HL-60/S4 treated with phorbol 12-myristate 13-acetate at 8.2 ng/mL for 4 days and 3 days (cell line): ENCODE measurements around the gene CD200.
"Not testable (repeated sequence)": the region's sequence is repeated elsewhere in the genome, so short reads cannot be mapped to it uniquely, and the experiment has no call there.

ENCODE experiments used
- in situ Hi-C: fragments of 300-500 bp; cut with MboI; formaldehyde crosslinking; loops from 2 replicates; pipeline ENCODE4 v1.15.0; 2022; ENCODE audit warnings: low sequenced_read_pairs

The CD200 gene

GRCh38 chr3:112355307-112355687, 22.3 kb downstream of the CD200 start:
- in situ Hi-C loops: no loop called here

- in situ Hi-C loops: no loop called here
Observed at GRCh38 chr3:112357930-112358780, 25.2 kb downstream of the CD200 start.

GRCh38 chr3:112360561-112360960, 27.6 kb downstream of the CD200 start:
- in situ Hi-C loops: no loop called here

GRCh38 chr3:112362221-112362620, 29.3 kb downstream of the CD200 start:
- in situ Hi-C loops: no loop called here

GRCh38 chr3:112364291-112364690, 31.3 kb downstream of the CD200 start:
- in situ Hi-C loops: no loop called here

- in situ Hi-C loops: no loop called here
Observed at GRCh38 chr3:112365035-112365434, 32.1 kb downstream of the CD200 start.

- in situ Hi-C loops: no loop called here
Observed at GRCh38 chr3:112365636-112366035, 32.7 kb downstream of the CD200 start.

- in situ Hi-C loops: no loop called here
Observed at GRCh38 chr3:112366522-112366921, 33.6 kb downstream of the CD200 start.

- in situ Hi-C loops: no loop called here
Observed at GRCh38 chr3:112371569-112371968, 38.6 kb downstream of the CD200 start.

- in situ Hi-C loops: no loop called here
Observed at GRCh38 chr3:112372396-112372795, 39.4 kb downstream of the CD200 start.

GRCh38 chr3:112373476-112373875, 40.5 kb downstream of the CD200 start:
- in situ Hi-C loops: no loop called here

GRCh38 chr3:112373924-112374323, 41.0 kb downstream of the CD200 start:
- in situ Hi-C loops: no loop called here

GRCh38 chr3:112374333-112374734, 41.4 kb downstream of the CD200 start:
- in situ Hi-C loops: no loop called here

GRCh38 chr3:112375117-112375516, 42.2 kb downstream of the CD200 start:
- in situ Hi-C loops: no loop called here

GRCh38 chr3:112376241-112376911, 43.4 kb downstream of the CD200 start:
- in situ Hi-C loops: no loop called here

GRCh38 chr3:112376992-112377391, 44.0 kb downstream of the CD200 start:
- in situ Hi-C loops: no loop called here

GRCh38 chr3:112377568-112378071, 44.7 kb downstream of the CD200 start:
- in situ Hi-C loops: no loop called here

- in situ Hi-C loops: not testable (repeated sequence)
Observed at GRCh38 chr3:112378347-112378746, 45.4 kb downstream of the CD200 start.

- in situ Hi-C loops: no loop called here
Observed at GRCh38 chr3:112379020-112379690, 46.2 kb downstream of the CD200 start.

GRCh38 chr3:112381673-112382542, 49.0 kb downstream of the CD200 start:
- in situ Hi-C loops: no loop called here
